Activated CD8-positive, alpha-beta memory T cell treated with anti-CD3 and anti-CD28 coated beads for 48 hours (primary cell): ENCODE data around the gene BRSK1.
A peak's percentile ranks its signal among the peaks of the same experiment; 100 is the strongest.

ENCODE experiments used
- DNase-seq, 3 experiments: peaks; one replicate each; pipeline ENCODE4 v3.0.0-alpha.2; 2020; ENCODE audit warnings: low read depth in 2 of 3, low spot score in 2 of 3

The BRSK1 gene

DNA sequence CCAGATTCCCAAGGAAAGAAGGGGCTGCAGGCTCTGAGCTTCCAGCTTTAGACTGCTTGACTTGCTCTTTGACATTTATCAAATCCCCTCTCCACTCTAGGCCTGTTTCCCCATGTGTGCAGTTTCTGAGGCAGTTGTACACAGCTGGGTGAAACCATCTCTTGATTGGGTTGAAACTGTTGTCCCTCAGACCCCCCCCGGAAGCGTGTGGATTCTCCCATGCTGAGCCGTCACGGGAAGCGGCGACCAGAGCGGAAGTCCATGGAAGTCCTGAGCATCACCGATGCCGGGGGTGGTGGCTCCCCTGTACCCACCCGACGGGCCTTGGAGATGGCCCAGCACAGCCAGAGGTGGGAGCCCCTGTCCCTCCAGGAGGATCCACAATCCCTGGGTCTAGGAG lies 19.7 kb downstream of the BRSK1 start:
- DNase-seq = no peak

DNA sequence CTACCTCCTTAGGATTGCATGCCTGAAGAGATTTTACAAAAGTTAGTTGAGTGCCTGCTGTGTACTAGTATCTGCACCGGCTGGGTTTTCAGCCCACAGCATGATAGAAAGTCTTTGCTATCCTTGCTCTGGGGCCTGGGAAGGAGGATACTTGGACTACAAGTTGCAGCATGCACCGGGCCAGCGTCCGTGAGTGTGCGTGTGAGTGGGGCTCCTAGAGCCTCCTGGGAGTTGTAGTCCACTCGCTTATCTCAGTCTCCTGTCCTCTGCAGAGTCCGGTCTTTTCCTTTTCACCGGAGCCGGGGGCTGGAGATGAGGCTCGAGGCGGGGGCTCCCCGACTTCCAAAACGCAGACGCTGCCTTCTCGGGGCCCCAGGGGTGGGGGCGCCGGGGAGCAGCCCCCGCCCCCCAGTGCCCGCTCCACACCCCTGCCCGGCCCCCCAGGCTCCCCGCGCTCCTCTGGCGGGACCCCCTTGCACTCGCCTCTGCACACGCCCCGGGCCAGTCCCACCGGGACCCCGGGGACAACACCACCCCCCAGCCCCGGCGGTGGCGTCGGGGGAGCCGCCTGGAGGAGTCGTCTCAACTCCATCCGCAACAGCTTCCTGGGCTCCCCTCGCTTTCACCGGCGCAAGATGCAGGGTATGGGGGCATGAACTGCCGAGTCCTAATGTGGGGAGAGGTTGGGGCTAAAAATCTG lies 20.6 kb downstream of the BRSK1 start:
- DNase-seq = no peak

DNA sequence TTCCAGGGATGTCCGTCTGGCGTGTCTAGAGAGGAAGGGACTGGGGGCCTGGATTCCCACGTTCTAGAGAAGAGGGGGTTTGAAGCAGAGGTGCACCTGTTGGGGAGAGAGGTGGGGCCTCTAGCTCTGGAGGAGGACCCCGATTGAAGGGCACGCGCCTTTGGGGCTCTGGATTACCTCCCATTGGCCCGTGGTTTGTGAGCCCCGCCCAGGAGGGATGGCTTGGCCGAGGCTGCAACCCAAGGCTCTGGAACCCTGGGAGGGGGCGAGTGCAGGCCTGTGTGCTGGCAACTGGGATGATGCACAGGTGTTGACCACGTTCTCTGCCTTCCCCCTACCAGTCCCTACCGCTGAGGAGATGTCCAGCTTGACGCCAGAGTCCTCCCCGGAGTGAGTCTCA lies 21.2 kb downstream of the BRSK1 start:
- DNase-seq = no peak

DNA sequence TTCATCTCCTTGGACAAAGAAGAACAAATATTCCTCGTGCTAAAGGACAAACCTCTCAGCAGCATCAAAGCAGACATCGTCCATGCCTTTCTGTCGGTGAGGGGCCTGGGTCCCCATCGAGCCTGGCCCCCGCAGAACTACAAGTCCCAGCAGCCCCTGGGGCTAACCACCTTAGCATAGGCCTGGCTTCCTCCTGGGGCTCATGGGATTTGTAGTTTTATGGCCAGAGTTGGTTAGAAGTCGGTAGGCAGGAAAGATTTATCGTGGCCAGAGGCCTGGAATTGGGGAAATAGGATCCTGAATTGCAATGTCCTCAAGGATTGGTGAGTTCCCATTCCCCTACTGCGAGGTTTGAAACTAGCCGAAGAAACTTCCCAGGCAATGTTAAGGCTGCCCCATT lies 21.7 kb downstream of the BRSK1 start:
- peak in 1 of 3 experiments; percentile 22 for DNase-seq

DNA sequence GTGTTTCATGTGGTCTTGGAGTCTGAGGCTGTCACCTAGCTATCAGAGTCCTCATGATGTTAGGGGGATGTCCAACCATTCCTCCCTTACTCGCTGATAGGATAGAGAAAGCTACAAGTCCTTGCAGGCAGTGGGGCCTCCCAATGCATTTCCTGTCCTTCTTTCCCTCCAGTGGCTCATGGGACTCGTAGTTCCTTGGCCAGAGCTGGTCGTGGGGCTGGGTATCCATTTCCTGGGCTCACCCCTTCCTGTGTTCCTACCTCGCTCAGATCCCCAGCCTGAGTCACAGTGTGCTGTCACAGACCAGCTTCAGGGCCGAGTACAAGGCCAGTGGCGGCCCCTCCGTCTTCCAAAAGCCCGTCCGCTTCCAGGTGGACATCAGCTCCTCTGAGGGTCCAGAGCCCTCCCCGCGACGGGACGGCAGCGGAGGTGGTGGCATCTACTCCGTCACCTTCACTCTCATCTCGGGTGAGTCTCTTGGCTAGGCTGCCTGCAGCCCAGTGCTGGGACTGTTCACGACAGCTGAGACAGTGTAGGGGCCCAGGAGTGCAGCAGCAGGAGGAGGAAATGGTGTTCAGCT lies 22.3 kb downstream of the BRSK1 start:
- DNase-seq = no peak

DNA sequence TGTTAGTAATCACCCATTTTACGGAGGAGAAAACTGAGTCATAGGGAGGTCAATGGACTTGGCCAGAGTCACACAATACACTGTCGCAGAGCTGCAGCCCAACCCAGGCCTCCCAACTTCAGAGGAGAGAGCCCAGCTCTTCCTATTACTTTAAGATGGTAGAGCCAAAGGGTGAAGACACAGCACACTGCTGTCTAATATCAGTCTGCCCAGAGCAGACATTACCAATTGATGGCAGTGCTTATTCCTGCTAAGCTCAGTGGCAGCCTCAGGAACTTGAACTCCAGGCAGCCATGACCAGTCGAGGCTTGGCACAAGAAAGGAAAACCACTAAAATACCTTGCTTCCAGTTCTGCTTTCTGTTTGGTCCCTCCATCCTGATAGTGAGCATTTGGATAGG lies 22.9 kb downstream of the BRSK1 start:
- DNase-seq = no peak

DNA sequence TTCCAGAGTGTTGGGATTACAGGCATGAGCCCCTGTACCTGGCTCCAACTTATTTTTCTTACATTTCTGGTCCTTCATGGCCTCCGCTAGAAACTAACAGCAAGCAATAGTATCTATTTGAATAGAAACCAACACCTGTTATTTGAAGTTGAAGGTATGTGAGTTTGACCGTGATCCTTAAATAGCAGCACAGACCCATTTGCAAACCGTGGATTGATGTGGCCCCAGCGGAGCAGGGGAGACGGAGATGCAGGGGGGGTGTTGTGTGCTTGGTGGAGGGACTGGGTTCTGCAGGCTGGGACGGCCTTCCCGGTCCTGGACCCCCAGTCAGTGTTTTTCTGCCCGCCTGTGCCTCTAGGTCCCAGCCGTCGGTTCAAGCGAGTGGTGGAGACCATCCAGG lies 24.5 kb downstream of the BRSK1 start:
- no peak for DNase-seq

DNA sequence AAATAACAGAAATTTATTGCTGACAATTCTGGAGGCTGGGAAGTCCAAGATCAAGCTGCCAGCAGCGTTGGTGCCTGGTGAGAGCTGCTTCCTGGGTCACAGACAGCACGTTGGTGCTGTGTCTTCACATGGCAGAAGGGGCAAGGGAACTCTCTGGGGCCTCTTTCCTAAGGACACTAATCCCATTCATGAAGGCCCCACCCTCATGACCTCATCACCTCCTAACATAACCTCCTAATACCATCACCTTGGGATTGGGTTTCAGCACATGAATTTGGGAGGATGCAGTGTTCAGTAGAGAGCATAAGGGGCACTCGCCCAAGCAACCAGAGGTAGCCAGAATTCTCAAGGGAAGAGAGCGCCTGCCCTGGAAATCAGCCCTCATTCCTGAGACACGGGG lies 25.7 kb downstream of the BRSK1 start:
- no peak for DNase-seq

DNA sequence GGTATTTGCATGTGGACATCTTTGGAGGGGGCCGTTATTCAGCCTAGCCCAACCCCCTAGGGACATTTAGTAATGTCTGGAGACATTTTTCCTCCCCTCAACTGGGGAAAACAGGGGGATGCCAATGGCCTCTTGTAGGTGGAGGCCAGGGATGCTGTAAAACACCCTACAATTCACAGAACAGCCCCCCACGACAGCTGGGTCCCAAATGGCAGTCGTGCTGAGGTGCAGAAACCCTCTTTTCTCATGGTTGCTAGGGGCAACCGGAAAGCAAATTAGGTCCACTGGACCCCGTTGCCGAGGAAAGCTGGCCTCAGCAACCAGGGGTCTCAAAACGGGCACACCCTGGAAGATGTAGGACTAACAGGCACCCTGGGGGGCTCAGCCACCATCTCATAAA lies 26.7 kb downstream of the BRSK1 start:
- DNase-seq = no peak

DNA sequence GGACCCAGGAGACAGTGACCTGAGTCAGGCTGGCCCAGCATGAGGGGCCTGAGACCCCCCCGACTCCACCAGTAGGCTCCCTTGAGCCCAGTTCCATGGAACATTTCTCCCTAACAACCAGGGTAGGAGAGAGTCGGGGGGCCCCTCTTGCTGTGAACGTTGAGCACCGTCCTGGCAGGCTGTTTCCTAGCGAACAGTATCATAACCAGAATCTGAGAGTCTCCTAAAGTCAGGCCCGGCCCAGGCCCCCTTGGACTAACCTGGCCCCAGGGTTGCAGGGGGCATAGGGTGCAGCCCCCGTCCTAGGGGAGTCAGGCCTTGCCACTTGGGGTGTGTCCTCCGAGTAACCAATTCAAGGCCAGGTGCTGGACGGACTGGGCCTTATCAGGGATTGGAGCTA lies 27.6 kb downstream of the BRSK1 start:
- no peak for DNase-seq

DNA sequence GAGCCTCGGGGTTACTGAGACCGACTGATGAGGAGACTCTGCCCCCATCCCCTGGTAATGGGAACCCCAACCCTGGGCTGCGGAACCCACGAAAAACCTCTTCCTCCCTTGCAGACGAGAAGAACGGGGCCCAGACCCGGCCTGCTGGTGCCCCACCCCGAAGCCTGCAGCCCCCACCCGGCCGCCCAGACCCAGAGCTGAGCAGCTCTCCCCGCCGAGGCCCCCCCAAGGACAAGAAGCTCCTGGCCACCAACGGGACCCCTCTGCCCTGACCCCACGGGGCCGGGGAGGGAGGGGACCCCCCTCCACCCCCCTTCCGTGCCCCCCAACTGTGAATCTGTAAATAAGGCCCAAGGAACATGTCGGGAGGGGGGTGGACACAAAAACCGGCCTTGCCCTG lies 28.0 kb downstream of the BRSK1 start:
- DNase-seq = no peak

DNA sequence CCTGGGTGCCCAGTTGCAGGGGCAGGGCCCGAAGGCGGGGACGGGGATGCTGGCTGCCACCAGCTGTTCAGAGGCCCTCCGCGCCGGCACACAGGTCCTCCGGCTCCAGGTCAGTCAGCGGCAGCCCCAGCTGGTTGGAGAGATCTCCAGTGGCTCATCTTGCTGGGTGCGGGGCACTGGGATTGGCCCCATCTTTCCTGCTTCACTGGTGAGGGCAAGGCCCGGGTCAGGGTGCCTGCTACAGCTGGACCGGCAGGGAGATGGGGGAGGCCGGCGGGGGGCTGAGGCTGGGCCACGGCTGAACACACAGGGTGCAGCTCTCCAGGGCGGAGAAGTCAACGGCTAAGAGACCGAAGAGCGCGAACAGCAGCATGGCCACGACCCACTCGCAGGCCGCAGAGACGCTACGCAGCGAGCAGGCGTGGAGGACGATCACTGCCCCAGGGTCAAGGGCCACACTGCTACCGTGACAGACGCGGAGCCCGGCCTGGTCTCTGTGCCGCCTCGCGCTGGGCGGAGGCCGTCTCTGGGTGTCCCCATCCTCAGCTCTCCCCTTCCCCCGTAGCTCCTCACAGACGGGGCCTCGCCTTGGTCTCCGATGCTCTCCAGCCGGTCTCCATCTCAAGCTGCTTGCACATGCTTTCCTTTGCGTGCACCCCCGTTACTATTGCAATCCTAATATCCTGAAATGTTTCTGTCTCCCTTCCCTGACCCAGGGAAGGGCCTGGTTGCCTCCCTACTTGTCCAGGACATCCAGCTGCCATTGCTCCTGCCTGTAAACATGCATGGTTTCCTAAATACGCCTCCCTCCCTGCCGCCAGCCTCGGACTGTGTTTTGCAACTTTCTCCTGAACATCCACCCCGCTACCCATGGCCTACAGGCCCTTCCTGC lies 29.1 kb downstream of the BRSK1 start:
- DNase-seq = no peak

DNA sequence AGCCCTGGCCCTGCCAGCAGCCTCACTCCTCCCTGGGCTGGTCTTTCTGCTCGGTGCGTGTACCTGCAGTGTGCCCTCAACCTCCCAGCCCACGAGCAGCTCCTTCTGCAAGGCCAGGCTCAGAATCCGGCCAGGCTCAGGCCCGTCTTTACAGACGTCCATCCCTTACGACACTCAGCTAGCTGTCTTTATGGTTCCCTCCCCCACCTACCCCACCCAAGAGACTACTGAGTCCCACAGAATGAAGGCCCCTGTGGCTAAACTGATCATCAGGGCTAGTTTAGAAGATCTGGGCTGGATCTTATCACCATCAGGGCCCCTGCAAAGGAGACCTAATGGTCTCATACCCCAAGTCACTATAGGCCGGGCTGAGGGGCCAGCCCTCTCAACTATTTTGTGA lies 30.6 kb downstream of the BRSK1 start:
- no peak for DNase-seq

DNA sequence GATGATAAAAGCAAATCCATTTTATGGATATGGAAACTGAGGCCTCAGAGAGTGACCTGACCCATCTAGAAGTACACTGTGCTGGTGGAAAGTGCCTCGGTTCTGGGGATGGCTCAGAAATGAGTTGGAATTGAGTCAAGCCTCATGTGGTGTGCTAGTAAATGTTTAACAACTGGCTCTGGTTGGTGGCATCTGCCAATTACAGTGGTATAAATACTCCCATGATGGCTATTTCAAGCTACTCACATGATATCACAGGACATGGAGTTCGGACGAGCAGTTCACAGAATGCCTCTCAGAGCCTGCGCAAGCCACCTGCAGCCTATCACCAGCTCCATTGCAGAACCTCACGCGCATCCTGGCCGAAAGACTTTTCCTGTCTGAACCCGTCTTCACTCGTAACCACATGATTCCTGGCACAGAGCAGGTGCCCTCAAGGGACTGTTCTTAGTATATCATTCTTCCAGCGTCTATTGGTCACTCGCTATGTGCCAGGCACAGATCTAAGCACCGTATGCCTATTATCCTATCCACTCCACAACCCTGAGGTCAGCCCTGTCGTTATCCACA lies 32.2 kb downstream of the BRSK1 start:
- no peak for DNase-seq

DNA sequence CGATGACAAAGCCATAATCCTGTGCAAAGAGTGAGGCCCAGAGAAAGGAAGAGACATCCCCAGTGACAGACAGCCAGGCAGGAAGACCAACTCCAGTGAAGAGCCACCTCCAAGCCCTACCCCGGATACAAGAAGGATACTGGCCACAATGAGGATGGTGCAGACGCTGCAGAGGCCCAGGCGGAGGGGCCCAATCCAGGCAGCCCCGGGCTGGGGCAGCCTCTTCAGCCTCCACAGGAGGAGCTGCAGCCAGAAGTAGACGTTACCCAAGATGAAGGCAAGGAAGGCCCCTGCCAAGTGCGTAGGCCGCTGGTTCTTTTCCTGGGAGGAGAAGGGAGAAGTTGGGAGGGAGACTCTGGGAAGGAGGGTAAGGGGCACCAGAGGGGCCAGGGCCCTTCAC lies 32.8 kb downstream of the BRSK1 start:
- no peak for DNase-seq

DNA sequence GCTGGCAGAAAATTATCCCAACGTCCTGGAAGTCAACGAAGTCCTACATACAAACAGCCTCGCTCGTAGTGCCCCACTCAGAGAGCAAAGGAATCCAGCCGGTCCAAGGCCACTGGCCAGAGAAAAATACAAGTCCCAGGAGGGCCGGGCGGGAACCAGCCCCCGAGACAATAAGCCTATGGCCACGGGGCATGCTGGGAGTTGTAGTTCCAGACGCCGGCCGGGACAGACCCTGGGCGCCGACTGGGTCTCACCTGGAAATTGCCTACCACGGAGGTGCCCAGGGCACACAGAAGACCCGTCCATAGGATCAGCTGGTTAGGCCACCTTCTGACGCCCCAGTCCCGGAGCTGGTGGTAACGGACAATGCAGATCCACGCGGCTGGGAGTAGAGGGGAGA lies 36.0 kb downstream of the BRSK1 start:
- no peak for DNase-seq

DNA sequence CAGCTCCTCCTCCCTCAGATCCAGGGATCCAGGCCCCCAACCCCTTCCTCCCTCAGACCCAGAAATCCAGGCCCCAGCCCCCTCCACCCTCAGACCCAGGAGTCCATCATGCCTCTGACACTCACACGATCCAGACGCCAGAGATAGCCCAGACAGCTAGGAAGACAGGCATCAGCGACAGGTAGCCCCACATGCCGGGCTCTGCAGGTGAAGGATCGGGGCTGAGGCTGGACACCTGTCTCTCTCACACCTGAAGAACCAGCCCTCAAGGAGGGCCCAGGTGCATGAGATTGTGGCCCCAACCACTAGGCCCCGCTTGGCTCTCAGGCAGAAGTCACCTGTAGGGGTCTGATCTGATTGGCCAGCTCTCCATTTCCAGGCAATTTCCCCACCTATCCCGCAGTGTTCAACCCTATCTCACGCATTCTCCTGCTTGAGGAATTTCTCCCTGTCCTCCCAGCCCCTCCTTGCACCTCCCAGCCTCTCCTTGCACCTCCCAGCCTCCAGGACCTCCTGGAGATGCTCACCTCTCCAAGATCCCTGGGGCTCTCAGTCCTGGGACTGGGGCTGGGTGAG lies 37.1 kb downstream of the BRSK1 start:
- no peak for DNase-seq

DNA sequence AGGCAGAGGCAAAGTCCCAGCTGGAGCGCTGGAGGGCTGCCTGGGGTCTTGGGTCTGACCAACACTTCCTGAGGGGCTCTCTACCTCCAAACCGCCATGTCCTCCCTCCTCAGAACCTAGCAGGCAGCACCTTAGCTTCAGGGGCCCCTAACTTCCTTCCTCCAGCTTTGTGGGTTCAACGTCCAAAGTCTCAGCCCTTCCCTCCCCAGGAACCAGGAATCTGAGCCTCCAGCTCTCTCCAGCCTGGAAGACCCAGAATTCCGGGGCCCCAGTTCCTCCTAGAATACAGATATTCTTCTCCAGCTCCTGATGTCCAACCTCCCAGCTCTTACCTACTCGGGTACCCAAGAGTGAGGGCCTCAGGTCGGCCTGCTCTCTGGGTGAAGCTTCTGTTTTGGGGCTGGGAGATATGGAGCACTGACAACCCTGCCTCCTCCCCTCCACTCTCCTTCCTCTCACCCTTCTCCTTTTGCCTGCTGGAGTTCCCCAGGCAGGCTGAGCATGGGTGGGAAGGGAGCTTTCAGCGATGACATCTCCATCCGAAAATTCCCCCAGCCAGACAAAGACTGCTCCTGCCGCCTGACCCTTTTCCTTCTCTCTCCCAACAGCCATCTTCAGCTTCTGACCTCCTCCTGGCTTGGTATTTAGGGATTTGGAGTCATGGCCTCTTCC lies 37.8 kb downstream of the BRSK1 start:
- DNase-seq = no peak

DNA sequence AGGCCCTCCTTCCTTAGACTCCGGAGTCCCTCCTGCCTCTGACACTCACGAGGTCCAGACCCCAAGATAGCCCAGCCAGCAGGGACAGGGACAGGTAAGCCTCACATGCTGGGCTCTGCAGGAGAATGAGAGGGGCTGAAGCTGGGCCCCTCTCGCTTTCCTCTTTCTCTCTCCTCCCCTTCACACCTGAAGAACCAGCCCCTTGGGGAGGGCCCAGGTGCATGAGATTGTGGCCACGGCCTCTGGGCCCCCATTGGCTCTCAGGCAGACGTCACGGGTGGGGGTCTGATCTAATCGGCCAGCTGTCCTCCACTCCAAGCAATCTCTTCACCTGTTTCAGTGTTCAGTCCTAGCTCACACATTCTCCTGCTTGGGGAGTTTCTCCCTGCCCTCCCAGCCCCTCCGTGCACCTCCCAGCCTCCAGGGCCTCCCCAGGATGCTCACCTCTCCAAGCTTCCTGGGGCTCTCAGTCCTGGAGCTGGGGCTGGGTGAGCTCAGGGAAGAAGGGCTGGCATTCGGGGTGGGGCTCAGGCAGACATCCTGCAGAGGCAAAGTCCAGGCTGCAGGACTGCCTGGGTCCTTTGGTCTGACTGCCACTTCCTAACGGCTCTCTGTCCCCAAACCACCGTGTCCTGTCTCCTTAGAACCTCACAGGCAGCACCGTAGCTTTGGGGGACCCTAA lies 38.5 kb downstream of the BRSK1 start:
- DNase-seq = no peak

DNA sequence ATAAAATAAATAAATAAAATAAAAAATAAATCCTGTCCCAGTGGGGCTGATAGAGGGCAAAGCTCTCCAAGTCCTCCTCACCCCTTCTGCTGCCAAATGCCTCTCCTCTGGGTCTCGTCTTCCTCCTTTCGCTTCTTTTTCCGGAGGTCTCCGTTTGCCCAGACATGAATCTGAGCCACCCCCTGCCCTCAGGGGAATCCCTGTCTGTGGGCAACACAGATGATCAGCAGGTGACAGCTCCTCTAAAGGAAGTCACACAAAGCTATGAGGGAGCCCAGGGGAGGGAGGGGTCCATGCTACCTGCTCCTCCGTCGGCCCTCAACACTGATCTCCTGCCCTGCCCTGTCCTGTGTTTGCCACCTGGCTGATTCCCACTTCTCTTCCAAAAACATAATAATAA lies 40.9 kb downstream of the BRSK1 start:
- no peak for DNase-seq

DNA sequence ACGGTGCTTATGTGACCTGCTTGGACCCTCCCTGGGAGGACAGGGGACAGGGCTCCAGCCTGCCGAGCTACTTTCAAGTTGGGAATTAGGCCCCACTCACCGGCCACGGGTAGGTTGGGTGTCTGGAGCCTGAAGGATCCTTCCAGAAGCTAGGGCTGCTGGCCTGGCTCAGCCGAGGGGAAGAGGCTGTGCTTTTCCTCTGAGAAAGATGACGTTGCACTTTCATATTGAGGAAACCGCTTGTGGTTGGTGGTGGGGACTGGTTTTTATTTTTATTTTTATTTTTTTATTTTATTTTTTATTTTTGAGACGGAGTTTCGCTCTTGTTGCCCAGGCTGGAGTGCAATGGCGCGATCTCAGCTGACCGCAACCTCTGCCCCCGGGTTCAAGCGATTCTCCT lies 41.4 kb downstream of the BRSK1 start, which contains the start of gene TMEM150B:
Gene TMEM150B, minus strand, starts transcription at position 170 of the 400 bp plus-strand sequence. CDS start 4,305 bp downstream, outside the sequence.
- DNase-seq = no peak
